Neural cell (in vitro differentiated cells): ENCODE data around the gene TAL1.

Experiments
- POLR2AphosphoS5 ChIP-seq: IDR thresholded peaks from 2 replicates; pipeline ENCODE4 v1.6.1; 2012
- SMC3 ChIP-seq: fragments of 450-650 bp; conservative IDR thresholded peaks from 2 replicates; pipeline ENCODE4 v1.6.1; 2014; ENCODE audit warnings: antibody characterized with exemption, mild to moderate bottlenecking, moderate library complexity; ENCODE audit not compliant: poor library complexity
- TAF1 ChIP-seq: IDR thresholded peaks from 2 replicates; pipeline ENCODE4 v1.6.1; 2012; ENCODE audit warnings: low read depth
- TF ChIP-seq, protein P1 (sequence below): fragments of 450-650 bp; IDR thresholded peaks from 2 replicates; pipeline ENCODE4 v1.5.1; 2014; ENCODE audit warnings: antibody characterized with exemption, mild to moderate bottlenecking, moderate library complexity; ENCODE audit not compliant: poor library complexity, severe bottlenecking

DNA sequence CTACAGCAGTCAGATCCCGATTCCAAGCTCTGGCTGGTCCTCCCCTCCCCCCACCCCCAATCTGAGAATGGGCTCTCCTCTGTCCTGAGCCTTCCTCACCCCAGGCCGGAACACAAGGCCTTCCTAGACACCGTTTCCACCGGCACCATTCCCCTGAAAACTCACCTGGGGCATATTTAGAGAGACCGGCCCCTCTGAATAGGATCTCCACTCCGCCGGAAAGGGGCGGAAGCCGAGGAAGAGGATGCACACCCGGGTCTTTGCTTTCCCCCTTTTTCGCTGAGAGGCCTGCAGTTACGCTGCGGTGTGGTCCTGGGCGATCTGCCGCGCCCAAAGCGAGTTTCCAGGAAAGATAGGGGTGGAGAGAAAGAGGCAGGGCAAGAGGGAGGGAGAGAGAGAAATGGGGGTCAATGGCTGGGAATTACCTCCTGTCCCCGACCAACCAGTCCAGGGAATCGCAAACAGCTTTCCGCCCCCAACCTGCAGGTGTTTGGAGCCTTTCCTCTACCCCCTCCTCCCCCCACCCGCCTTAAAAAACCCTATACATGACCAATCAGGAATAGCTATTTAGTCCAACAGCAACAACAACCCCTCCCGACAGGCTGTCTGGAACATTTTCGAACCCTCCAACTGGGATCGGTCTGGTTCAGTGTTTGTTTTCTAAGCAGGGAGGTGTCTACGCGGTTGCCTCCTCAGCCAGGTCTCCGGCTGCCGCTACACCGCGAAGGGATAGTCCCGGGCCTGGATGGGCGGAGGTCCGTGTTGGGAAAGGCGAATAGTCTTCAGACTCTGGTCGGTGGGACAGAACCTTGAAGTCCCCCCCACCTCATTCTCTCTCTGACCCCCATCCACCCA is 2.8 kb downstream of the TAL1 start:
- TF ChIP-seq, protein P1, sequence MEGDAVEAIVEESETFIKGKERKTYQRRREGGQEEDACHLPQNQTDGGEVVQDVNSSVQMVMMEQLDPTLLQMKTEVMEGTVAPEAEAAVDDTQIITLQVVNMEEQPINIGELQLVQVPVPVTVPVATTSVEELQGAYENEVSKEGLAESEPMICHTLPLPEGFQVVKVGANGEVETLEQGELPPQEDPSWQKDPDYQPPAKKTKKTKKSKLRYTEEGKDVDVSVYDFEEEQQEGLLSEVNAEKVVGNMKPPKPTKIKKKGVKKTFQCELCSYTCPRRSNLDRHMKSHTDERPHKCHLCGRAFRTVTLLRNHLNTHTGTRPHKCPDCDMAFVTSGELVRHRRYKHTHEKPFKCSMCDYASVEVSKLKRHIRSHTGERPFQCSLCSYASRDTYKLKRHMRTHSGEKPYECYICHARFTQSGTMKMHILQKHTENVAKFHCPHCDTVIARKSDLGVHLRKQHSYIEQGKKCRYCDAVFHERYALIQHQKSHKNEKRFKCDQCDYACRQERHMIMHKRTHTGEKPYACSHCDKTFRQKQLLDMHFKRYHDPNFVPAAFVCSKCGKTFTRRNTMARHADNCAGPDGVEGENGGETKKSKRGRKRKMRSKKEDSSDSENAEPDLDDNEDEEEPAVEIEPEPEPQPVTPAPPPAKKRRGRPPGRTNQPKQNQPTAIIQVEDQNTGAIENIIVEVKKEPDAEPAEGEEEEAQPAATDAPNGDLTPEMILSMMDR = no peak
- TF ChIP-seq TAF1 (no peak), SMC3 (no peak), POLR2AphosphoS5 (no peak)
